ENCODE data around the gene TRIP11.

DNA sequence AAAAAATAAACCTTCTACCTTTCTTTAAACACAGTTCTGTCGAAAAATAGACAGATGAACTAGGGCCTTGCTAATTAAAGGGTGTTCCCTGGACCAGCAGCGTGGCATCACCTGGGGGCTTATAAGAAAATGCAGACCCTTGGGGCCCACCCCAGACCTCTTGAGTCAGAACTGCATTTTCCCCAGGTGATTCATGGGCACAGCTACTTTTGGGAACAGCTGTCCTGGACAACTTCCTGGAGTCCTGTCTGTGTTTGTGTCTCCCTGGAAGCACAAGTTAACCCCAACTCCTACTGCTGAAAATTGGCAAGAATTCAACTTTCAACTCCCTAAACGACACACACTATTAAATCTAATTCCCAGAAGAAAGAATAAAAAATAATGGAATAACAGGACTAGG, 110.2 kb downstream of the TRIP11 start:
- TF ChIP-seq EZH2phosphoT487 (IDR thresholded peaks at IDR 0.05; ENCODE audit: low read depth, severe bottlenecking, unreplicated experiment) = no peak
- no peak for TF ChIP-seq EZH2 (IDR thresholded peaks at IDR 0.05; ENCODE audit: borderline replicate concordance)
- TF ChIP-seq, protein P1, sequence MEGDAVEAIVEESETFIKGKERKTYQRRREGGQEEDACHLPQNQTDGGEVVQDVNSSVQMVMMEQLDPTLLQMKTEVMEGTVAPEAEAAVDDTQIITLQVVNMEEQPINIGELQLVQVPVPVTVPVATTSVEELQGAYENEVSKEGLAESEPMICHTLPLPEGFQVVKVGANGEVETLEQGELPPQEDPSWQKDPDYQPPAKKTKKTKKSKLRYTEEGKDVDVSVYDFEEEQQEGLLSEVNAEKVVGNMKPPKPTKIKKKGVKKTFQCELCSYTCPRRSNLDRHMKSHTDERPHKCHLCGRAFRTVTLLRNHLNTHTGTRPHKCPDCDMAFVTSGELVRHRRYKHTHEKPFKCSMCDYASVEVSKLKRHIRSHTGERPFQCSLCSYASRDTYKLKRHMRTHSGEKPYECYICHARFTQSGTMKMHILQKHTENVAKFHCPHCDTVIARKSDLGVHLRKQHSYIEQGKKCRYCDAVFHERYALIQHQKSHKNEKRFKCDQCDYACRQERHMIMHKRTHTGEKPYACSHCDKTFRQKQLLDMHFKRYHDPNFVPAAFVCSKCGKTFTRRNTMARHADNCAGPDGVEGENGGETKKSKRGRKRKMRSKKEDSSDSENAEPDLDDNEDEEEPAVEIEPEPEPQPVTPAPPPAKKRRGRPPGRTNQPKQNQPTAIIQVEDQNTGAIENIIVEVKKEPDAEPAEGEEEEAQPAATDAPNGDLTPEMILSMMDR (IDR thresholded peaks at IDR 0.05; ENCODE audit: poor library complexity) = no peak

Measured in hepatocyte (in vitro differentiated cells).